HG03175 (cell line): ENCODE data around the gene G6PC2.

ENCODE experiments used
- ATAC-seq: cut with Tn5 transposase; IDR thresholded peaks from one replicate; pipeline ENCODE4 v1.9.1; 2021; ENCODE audit warnings: mild to moderate bottlenecking, moderate library complexity; ENCODE audit not compliant: unreplicated experiment

The G6PC2 gene

GRCh38 chr2:168944065-168944464, 43.0 kb downstream of the G6PC2 start:
- ATAC-seq = no peak

DNA sequence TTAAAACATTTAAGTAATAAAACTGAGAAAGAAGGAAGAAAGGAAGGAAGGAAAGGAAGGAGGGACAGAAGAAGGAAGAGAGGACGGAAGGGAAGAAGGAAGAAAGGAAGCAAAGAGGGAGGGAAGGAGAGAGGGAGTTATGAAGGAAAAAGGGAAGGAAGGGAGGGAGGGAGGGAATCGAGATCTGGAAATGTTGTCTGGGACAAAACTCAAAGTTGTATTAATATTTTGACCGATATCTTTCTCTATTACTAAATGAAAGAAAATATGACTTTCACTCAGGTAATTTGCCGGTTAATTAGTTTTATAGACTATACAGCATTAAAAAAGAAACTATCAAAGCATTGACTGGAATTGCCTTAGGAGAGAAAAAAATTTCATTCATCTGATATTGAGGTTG, 44.4 kb downstream of the G6PC2 start:
- no peak for ATAC-seq

GRCh38 chr2:168948621-168949212, 47.6 kb downstream of the G6PC2 start:
- ATAC-seq = no peak

- no peak for ATAC-seq
Measured at GRCh38 chr2:168949324-168949723, 48.2 kb downstream of the G6PC2 start.

GRCh38 chr2:168951871-168952270, 50.8 kb downstream of the G6PC2 start:
- ATAC-seq = no peak

- ATAC-seq = no peak
Measured at GRCh38 chr2:168952424-168952823, 51.3 kb downstream of the G6PC2 start.

DNA sequence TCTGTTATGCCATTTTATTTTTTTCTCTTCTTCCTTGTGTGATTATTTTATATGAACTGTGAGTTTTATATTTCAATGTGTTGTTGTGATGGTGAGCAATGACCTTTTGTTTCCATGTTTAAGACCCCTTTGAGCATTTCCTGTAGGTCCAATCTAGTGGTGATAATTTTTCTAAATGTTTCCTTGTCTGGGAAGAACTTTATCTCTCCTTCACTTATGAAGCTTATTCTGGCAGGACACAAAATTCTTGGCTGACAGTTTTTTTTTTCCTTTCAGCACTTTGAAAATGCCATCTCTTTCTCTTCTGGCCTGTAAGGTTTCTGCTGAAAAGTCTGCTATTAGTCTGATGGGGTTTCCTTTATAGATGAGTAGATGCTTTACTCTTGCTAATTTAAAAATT, 53.2 kb downstream of the G6PC2 start:
- ATAC-seq = no peak

DNA sequence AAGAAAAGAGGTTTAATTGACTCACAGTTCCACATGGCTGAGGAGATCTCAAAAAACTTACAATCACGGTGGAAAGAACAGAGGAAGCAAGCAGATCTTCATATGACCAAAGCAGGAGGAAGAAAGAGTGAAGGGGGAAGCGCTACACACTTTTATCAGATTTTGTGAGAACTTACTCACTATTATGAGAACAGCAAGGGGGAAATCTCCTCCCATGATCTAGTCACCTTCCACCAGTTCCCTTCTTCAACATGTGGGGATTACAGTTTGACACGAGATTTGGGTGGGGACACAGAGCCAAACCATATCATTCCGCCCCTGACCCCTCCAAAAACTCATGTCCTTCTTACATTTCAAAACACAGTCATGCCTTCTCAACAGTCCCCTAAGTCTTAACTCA, 54.2 kb downstream of the G6PC2 start:
- ATAC-seq = no peak

GRCh38 chr2:168956392-168956791, 55.3 kb downstream of the G6PC2 start:
- ATAC-seq = no peak
